Fibroblast of pulmonary artery (primary cell): ENCODE data around the gene SETD1A.
A peak's percentile ranks its signal among the peaks of the same experiment; 100 is the strongest.

Experiments used
- DNase-seq: peaks from one replicate; pipeline ENCODE4 v3.0.0-alpha.2; 2010; ENCODE audit warnings: low read depth
- H3K4me3 ChIP-seq: replicated peaks from 2 replicates; pipeline ENCODE4 v1.5.1; 2011; ENCODE audit warnings: low read depth, mild to moderate bottlenecking, control low read depth, low read length, moderate library complexity
- TF ChIP-seq, protein P1 (sequence below): IDR thresholded peaks from 2 replicates; pipeline ENCODE4 v1.5.1; 2011; ENCODE audit warnings: mild to moderate bottlenecking, control low read depth, low read length, inconsistent platforms; ENCODE audit errors: missing control alignments

The SETD1A gene

DNA sequence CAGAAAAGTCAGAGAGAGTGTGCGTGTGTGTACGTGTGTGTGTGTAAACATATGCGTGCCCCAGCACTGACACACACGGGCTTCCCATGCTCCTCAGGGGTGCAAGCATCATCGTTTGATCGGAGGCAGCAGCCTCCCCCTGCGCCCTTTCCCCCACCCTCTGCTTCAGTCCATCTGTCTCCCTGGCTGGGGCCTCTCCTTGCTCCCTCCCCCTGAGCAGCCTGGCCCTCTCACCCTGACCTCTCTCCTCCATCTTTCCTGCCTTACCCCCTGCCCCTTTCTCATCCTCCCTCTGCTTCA lies 48.5 kb downstream of the SETD1A start:
- no peak overlapping the region for H3K4me3 ChIP-seq
- TF ChIP-seq, protein P1, sequence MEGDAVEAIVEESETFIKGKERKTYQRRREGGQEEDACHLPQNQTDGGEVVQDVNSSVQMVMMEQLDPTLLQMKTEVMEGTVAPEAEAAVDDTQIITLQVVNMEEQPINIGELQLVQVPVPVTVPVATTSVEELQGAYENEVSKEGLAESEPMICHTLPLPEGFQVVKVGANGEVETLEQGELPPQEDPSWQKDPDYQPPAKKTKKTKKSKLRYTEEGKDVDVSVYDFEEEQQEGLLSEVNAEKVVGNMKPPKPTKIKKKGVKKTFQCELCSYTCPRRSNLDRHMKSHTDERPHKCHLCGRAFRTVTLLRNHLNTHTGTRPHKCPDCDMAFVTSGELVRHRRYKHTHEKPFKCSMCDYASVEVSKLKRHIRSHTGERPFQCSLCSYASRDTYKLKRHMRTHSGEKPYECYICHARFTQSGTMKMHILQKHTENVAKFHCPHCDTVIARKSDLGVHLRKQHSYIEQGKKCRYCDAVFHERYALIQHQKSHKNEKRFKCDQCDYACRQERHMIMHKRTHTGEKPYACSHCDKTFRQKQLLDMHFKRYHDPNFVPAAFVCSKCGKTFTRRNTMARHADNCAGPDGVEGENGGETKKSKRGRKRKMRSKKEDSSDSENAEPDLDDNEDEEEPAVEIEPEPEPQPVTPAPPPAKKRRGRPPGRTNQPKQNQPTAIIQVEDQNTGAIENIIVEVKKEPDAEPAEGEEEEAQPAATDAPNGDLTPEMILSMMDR, result no peak
- no peak for DNase-seq

DNA sequence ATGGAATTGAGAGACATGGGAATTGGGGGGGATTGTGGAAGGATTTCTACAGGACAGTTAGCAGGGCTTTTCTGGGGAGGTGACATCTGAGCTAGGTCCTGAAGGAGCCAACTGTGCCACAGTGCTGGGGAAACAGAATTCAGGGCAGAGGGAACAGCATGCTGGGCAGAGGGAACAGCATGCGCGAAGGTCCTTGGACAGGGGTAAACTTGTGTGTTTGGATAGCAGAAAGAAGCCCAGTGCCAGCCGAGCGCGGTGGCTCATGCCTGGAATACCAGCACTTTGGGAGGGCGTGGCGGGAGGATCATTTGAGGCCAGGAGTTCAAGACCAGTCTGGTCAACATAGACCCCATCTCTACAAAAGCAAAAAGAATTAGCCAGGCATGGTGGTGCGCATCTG lies 49.0 kb downstream of the SETD1A start:
- DNase-seq, result no peak
- TF ChIP-seq, protein P1, result no peak
- no peak overlapping the region for H3K4me3 ChIP-seq

DNA sequence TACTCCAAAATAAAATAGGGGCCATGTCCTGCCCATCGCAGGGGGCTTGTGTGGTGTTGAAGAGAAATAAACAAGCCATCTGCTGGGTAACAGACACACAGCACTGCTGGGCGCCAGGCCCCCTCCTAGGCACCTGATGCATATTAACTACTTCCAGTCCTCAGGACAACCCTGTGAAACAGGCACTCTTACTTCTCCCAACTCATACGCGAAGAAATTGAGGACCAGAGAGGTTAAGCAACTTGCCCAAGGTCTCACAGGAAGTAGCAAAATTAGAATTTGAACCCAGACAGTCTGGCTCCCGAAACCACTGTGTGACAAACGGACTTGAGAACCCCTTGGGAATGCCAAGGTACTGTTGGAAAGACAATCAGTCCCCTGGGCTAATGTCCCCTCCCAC lies 50.1 kb downstream of the SETD1A start:
- no peak for DNase-seq
- TF ChIP-seq, protein P1, result no peak
- no peak overlapping the region for H3K4me3 ChIP-seq

DNA sequence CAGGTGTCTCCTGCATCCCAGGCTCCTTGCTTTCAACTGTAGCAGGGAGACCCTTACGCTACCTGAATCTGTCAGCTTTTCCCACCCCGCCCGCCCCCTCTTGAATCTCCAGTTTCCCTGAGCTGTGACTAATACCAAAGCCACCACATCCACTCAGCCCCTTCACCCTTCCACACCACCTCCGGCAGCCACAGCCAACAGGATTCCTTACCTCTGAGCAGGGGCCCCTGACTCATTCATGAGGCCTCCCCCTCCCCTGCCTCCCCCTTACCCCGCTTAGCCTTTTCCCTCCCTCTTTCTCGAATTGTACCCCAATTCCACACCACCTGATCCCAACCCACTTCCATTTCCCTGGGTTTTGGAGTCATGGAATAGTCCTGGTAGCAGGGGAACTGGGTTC lies 50.6 kb downstream of the SETD1A start:
- DNase-seq, result no peak
- no peak overlapping the region for H3K4me3 ChIP-seq
- TF ChIP-seq, protein P1, result no peak

DNA sequence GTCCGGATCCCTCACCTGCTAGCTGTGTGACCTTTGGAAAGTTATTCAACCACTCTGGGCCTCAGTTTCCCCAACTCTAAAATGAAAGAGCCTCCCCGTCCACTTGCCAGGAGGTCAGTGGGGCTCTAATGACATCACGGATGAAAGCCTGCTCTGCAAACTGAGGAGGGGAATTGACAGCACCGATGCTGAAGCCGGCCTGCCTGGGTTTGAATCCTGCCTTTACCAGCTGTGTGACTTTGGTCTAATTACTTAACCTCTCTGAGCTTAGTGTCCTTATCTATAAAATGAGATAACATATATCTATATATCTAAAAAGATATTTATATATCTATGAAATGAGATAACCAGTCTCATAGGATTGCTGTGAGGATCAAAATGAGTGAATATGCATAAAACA lies 51.0 kb downstream of the SETD1A start:
- TF ChIP-seq, protein P1, result no peak
- no peak overlapping the region for H3K4me3 ChIP-seq
- DNase-seq, result no peak

DNA sequence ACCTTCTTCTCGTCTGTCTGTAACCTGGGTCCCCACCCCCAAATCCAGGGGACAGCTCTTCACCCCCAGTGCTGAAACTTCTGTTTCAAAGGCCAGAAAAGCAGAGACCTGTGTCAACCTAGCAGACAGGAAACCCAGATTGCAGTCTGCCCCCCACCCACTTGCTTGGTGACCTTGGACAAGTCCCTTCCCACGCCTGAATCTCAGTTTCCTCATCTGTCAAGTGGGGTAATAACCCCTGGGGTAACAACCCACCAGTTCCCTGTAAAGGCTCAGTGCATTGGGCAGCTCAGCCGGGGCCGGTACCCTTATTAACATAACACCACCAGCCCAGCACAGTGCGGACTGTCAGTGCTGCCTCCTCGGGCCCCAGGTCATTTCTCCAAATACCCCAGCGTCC lies 51.6 kb downstream of the SETD1A start:
- no peak for DNase-seq
- no peak overlapping the region for H3K4me3 ChIP-seq
- TF ChIP-seq, protein P1, result no peak

DNA sequence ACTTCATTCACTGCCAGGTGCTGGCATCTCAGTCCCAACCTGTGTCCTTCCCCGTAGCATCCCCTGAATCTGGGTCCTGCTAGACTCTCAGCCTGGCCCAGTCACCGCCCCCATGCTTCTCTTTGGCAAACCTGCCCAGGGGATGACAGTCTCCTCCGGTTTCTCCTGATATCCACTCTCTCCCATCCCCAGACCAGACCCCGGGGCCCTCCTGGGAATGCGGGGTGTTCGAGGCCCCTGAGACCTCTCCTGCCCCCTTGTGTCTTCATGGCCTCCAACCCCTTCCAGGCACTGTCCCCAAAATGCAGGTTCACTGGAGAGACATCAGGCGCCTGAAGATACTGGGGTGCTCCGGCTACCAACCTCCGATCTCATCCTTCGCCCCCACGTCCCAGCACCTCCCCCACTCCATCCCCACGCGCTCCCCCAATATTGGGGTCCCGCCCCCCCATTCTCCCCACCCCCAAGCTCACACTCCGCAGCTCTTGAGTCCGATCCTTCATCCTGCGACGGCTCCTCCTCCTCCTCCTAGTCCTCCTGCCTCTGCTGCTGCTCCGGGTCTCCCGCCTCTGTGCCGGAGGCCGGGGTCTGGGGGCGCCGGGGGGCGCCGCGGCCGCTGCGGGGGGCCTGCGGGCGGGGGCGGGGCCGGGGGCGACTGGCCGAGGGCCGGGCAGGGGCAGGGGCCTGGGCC lies 52.5 kb downstream of the SETD1A start:
- DNase-seq, result no peak
- H3K4me3 ChIP-seq, result peak overlapping the region; percentile 10
- TF ChIP-seq, protein P1, result no peak
